ENCODE measurements around the gene RSU1. TPM values are rescaled to one million over a fixed set of nuclear protein-coding genes. Genes with fewer than 3 reads are reported as not detected.

The RSU1 gene
- total and polyA plus RNA-seq, 10 donors = 20.5 to 81.7 (median 63.4) TPM

DNA sequence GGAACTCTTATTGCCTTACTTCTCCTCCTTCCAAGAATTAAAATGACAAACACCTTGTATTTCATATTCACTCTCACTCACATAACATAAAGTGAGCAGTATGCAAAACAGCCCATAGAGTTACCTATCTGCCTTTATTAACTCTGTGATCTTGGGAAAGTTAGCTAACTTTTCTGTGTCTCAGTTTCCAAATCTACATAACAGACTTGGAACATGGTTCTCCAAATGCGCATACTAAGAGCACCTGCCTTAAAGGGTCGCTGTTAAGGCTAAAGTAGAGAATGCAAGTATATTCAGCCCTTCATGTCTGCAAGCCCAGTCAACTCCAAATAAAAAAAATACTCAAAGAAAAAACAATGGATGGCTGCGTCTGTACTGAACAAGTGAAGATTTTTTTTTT is 173.7 kb downstream of the RSU1 start:
- peaks cover 0 to 5% (median 0%) of the 10 kb centered on the region in 6 donors for H3K36me3 ChIP-seq

DNA sequence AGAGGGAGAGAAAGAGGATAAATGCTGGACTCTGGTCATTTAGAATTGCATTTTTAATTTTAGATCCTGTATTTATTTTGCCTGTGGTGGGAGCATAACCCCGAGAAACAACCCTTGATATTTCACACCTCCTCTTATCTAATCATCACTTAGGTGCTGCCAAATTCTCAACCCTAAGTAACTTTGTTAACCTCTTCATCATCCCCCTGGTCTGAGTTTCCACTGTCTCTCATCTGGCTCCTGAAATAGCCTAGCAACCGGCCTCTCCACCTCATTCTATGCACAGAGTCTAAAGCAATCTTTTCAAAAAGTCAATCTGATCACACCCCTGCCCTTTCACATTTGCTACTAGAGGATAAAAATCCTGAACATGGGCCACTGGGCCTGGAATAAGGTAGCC is 177.1 kb downstream of the RSU1 start:
- no peak for DNase-seq
- no peaks in the 10 kb centered on the region for H3K27me3 ChIP-seq (replicated peaks in 1 of 7)
- no peak overlapping the region for H3K27ac ChIP-seq
- H3K4me1 ChIP-seq = no peaks in the 10 kb centered on the region
- no peaks in the 10 kb centered on the region for H3K9me3 ChIP-seq
- peaks cover 0 to 10% (median 0%) of the 10 kb centered on the region in 6 donors for H3K36me3 ChIP-seq
- intact Hi-C loops (cut with DNase I; ENCODE audit: low total_unique reads) = no loop called here
- no peak overlapping the region for H3K4me3 ChIP-seq
- WGBS, 5 donors = 82 to 91% (median 83%) methylated on average over 2 of the region's 2 CpGs
- TF ChIP-seq, protein P1, sequence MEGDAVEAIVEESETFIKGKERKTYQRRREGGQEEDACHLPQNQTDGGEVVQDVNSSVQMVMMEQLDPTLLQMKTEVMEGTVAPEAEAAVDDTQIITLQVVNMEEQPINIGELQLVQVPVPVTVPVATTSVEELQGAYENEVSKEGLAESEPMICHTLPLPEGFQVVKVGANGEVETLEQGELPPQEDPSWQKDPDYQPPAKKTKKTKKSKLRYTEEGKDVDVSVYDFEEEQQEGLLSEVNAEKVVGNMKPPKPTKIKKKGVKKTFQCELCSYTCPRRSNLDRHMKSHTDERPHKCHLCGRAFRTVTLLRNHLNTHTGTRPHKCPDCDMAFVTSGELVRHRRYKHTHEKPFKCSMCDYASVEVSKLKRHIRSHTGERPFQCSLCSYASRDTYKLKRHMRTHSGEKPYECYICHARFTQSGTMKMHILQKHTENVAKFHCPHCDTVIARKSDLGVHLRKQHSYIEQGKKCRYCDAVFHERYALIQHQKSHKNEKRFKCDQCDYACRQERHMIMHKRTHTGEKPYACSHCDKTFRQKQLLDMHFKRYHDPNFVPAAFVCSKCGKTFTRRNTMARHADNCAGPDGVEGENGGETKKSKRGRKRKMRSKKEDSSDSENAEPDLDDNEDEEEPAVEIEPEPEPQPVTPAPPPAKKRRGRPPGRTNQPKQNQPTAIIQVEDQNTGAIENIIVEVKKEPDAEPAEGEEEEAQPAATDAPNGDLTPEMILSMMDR (IDR thresholded peaks at IDR 0.05 in 8 of 11, conservative IDR thresholded peaks at IDR 0.05 in 3 of 11) = no peak
- no peak for TF ChIP-seq POLR2AphosphoS5 (IDR thresholded peaks at IDR 0.05)

More for the DNA sequence above, 173.7 kb downstream of the RSU1 start:
- H3K4me3 ChIP-seq = no peak overlapping the region
- intact Hi-C loops (cut with DNase I; ENCODE audit: low total_unique reads) = no loop called here
- H3K27me3 ChIP-seq (replicated peaks in 1 of 7) = no peaks in the 10 kb centered on the region
- no peaks in the 10 kb centered on the region for H3K9me3 ChIP-seq
- H3K4me1 ChIP-seq = no peaks in the 10 kb centered on the region
- no peak overlapping the region for H3K27ac ChIP-seq
- TF ChIP-seq POLR2AphosphoS5 (IDR thresholded peaks at IDR 0.05) (no peak), POLR2A (IDR thresholded peaks at IDR 0.05) (no peak)
- TF ChIP-seq, protein P1 (IDR thresholded peaks at IDR 0.05 in 8 of 11, conservative IDR thresholded peaks at IDR 0.05 in 3 of 11) = no peak
- no peak for DNase-seq
- 77 to 97% (median 94%) methylated on average over 3 of the region's 3 CpGs for WGBS, 5 donors

DNA sequence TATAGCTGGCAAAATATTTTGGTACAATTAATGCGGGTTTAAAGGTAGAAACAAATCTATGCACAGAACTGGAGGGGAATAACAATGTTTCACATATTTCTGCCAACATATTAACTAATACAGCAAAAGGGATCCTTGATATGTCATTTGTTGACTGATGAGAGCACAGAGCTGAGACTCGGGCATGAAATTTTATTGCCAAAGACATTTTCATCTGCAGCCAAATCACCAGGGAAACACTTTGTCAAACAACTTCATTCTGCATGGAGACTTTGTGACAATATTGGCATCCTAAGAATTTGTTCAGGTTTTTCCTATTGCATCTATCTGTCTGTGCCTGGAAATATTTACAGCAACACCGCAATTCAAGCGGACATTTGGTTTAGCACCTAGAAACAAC is 177.8 kb downstream of the RSU1 start:
- Histone ChIP-seq H3K27ac (no peak overlapping the region), H3K27me3 (replicated peaks in 1 of 7) (no peaks in the 10 kb centered on the region), H3K36me3 (peaks cover 0 to 10% (median 0%) of the 10 kb centered on the region in 6 donors), H3K4me3 (no peak overlapping the region), H3K4me1 (no peaks in the 10 kb centered on the region), H3K9me3 (no peaks in the 10 kb centered on the region)
- DNase-seq = no peak
- intact Hi-C loops (cut with DNase I; ENCODE audit: low total_unique reads) = no loop called here
- 89 to 98% (median 95%) methylated on average over 4 of the region's 4 CpGs for WGBS, 5 donors
- TF ChIP-seq, protein P1 (IDR thresholded peaks at IDR 0.05 in 8 of 11, conservative IDR thresholded peaks at IDR 0.05 in 3 of 11) = no peak
- TF ChIP-seq POLR2A (IDR thresholded peaks at IDR 0.05) (no peak), POLR2AphosphoS5 (IDR thresholded peaks at IDR 0.05) (no peak)

DNA sequence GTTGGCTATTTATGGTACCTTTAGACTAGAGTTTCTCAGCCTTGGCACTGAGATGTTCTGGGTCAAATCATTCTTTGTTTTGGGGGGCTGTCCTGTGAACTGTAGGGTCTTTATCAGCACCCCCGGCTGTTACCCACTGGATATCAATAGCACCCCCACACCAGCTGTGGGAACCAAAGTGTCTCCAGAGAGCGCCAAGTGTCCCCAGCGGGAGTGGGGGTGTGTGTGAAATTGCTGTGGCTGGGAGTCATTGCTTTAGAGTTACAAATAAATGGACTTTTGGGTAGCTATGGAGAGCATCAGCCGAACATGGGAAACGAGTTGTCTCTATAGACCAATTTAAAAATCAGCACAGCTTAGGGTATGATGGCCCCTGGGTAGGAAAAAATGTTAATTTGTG is 184.2 kb downstream of the RSU1 start:
- intact Hi-C loops (cut with DNase I; ENCODE audit: low total_unique reads) = no loop called here
- Histone ChIP-seq H3K4me1 (no peaks in the 10 kb centered on the region), H3K27me3 (replicated peaks in 1 of 7) (no peaks in the 10 kb centered on the region), H3K4me3 (no peak overlapping the region), H3K9me3 (no peaks in the 10 kb centered on the region), H3K36me3 (peaks cover 0 to 11% (median 0%) of the 10 kb centered on the region in 6 donors), H3K27ac (no peak overlapping the region)
- no peak for TF ChIP-seq POLR2AphosphoS5 (IDR thresholded peaks at IDR 0.05)
- TF ChIP-seq, protein P1 (IDR thresholded peaks at IDR 0.05 in 8 of 11, conservative IDR thresholded peaks at IDR 0.05 in 3 of 11) = no peak
- TF ChIP-seq POLR2A (IDR thresholded peaks at IDR 0.05) = no peak
- WGBS, 5 donors = 95 to 99% (median 97%) methylated on average over 5 of the region's 5 CpGs
- no peak for DNase-seq

Data from spleen (tissue), 11 donors.